Renal cortical epithelial cell (primary cell): ENCODE measurements around the gene SQOR. TPM values are rescaled to one million over a fixed set of nuclear protein-coding genes. Genes with fewer than 3 reads are reported as not detected.
A peak's percentile ranks its signal among the peaks of the same experiment; 100 is the strongest.

Source experiments
- DNase-seq: peaks from one replicate; pipeline ENCODE4 v3.0.0-alpha.2; 2011; ENCODE audit warnings: low read depth
- total RNA-seq: library from RNA; depleted of rRNA; stranded (reverse); fragments of >200 nt; gene quantifications from 2 replicates; pipeline ENCODE4 v1.2.3, GENCODE V29; 2014

SQOR gene
- total RNA-seq, 1 donor from 2014 or later = 57.4 TPM

- DNase-seq = peak; percentile 30
These were observed 25.6 kb downstream of the SQOR start for GRCh38 chr15:45660231-45660979.

- DNase-seq = no peak
These were observed 27.5 kb downstream of the SQOR start for GRCh38 chr15:45662375-45662774.

- no peak for DNase-seq
These were observed 29.6 kb downstream of the SQOR start for GRCh38 chr15:45664451-45664850.

- no peak for DNase-seq
These were observed 30.4 kb downstream of the SQOR start for GRCh38 chr15:45665261-45665660.

- no peak for DNase-seq
These were observed 31.5 kb downstream of the SQOR start for GRCh38 chr15:45666119-45666875.

GRCh38 chr15:45667002-45667401 is 32.2 kb downstream of the SQOR start:
- no peak for DNase-seq

GRCh38 chr15:45668386-45668785 is 33.6 kb downstream of the SQOR start:
- DNase-seq = no peak

GRCh38 chr15:45669422-45669821 is 34.6 kb downstream of the SQOR start:
- no peak for DNase-seq

GRCh38 chr15:45670091-45670490 is 35.3 kb downstream of the SQOR start:
- DNase-seq = no peak

GRCh38 chr15:45670511-45670910 is 35.7 kb downstream of the SQOR start:
- no peak for DNase-seq

GRCh38 chr15:45674677-45675076 is 39.8 kb downstream of the SQOR start:
- no peak for DNase-seq

- DNase-seq = no peak
These were observed 43.0 kb downstream of the SQOR start for GRCh38 chr15:45677797-45678196.

GRCh38 chr15:45678459-45679178 is 43.8 kb downstream of the SQOR start:
- DNase-seq = no peak

GRCh38 chr15:45684533-45684932 is 49.7 kb downstream of the SQOR start:
- DNase-seq = no peak

- DNase-seq = peak; percentile 7
These were observed 54.8 kb downstream of the SQOR start for GRCh38 chr15:45689616-45690015.

- no peak for DNase-seq
These were observed 55.9 kb downstream of the SQOR start for GRCh38 chr15:45690581-45691260.

GRCh38 chr15:45701108-45701507 is 66.3 kb downstream of the SQOR start:
- DNase-seq = no peak

- no peak for DNase-seq
These were observed 67.2 kb downstream of the SQOR start for GRCh38 chr15:45702041-45702440.

GRCh38 chr15:45703670-45704328 is 69.0 kb downstream of the SQOR start:
- DNase-seq = no peak

GRCh38 chr15:45704329-45705249 is 69.8 kb downstream of the SQOR start:
- DNase-seq = peak; percentile 31
